GM12878 (cell line): ENCODE data around the gene BTG4. TPM values are rescaled to one million over a fixed set of nuclear protein-coding genes. Genes with fewer than 3 reads are reported as not detected.

ENCODE experiments used
- BHLHE40 ChIP-seq, 2 experiments: fragments of 450-650 bp in 1 of 2; IDR thresholded peaks; 2 replicates each; pipeline ENCODE4 v1.6.1; 2011 to 2017; ENCODE audit warnings: low read depth in 2 of 2, borderline replicate concordance in 1 of 2, improper control_type of control experiment in 1 of 2, low read length in 1 of 2, mild to moderate bottlenecking in 1 of 2
- BMI1 ChIP-seq: fragments of 450-650 bp; IDR thresholded peaks from 2 replicates; pipeline ENCODE4 v1.6.1; 2016; ENCODE audit warnings: mild to moderate bottlenecking, moderate library complexity, borderline replicate concordance
- BRCA1 ChIP-seq: IDR thresholded peaks from 2 replicates; pipeline ENCODE4 v1.6.1; 2011; ENCODE audit warnings: low read depth, low read length, improper control_type of control experiment
- CHD1 ChIP-seq: IDR thresholded peaks from 2 replicates; pipeline ENCODE4 v1.6.1; 2012; ENCODE audit warnings: low read depth, low read length, improper control_type of control experiment
- CREB1 ChIP-seq: IDR thresholded peaks from 2 replicates; pipeline ENCODE4 v1.6.1; 2012; ENCODE audit warnings: low read depth, mild to moderate bottlenecking, inconsistent platforms
- EED ChIP-seq: sonication (generic); IDR thresholded peaks from 2 replicates; pipeline ENCODE4 v1.6.1; 2016; ENCODE audit warnings: antibody characterized with exemption, low read depth
- EP300 ChIP-seq, 2 experiments: fragments of 150-350 bp in 1 of 2; IDR thresholded peaks; 2 replicates each; pipeline ENCODE4 v1.6.1; 2011 to 2012; ENCODE audit warnings: low read depth in 2 of 2, low read length in 2 of 2, borderline replicate concordance in 1 of 2, improper control_type of control experiment in 1 of 2, inconsistent platforms in 1 of 2; ENCODE audit not compliant: control insufficient read depth in 1 of 2
- ETV6 ChIP-seq, 2 experiments: fragments of 450-650 bp in 1 of 2; IDR thresholded peaks in 1 of 2; conservative IDR thresholded peaks in 1 of 2; 2 replicates each; pipeline ENCODE4 v1.6.1; 2014; ENCODE audit warnings: antibody characterized with exemption in 1 of 2, borderline replicate concordance in 1 of 2, low read depth in 1 of 2, mild to moderate bottlenecking in 1 of 2, moderate library complexity in 1 of 2
- IKZF1 ChIP-seq: fragments of 450-650 bp; conservative IDR thresholded peaks from 2 replicates; pipeline ENCODE4 v1.6.1; 2017; ENCODE audit warnings: antibody characterized with exemption, mild to moderate bottlenecking
- IKZF2 ChIP-seq, 2 experiments: fragments of 450-650 bp; IDR thresholded peaks; 2 replicates each; pipeline ENCODE4 v1.6.1; 2017; ENCODE audit warnings: mild to moderate bottlenecking in 2 of 2, moderate library complexity in 2 of 2
- MEF2A ChIP-seq: IDR thresholded peaks from 2 replicates; pipeline ENCODE4 v1.6.1; 2011; ENCODE audit warnings: low read depth, mild to moderate bottlenecking, low read length, moderate library complexity; ENCODE audit not compliant: insufficient read depth
- MTA2 ChIP-seq: fragments of 450-650 bp; IDR thresholded peaks from 2 replicates; pipeline ENCODE4 v1.6.1; 2016; ENCODE audit warnings: low read depth, mild to moderate bottlenecking, moderate library complexity
- NBN ChIP-seq: fragments of 450-650 bp; IDR thresholded peaks from 2 replicates; pipeline ENCODE4 v1.6.1; 2016
- POLR2AphosphoS2 ChIP-seq: IDR thresholded peaks from 2 replicates; pipeline ENCODE4 v1.6.1; 2011; ENCODE audit warnings: low read depth, mild to moderate bottlenecking, low read length, improper control_type of control experiment, moderate library complexity
- POLR2AphosphoS5 ChIP-seq: IDR thresholded peaks from 2 replicates; pipeline ENCODE4 v1.6.1; 2011; ENCODE audit warnings: mild to moderate bottlenecking, low read length, inconsistent platforms
- RUNX3 ChIP-seq: IDR thresholded peaks from 2 replicates; pipeline ENCODE4 v1.6.1; 2012; ENCODE audit warnings: low read length, inconsistent platforms
- SIN3A ChIP-seq: IDR thresholded peaks from 2 replicates; pipeline ENCODE4 v1.6.1; 2012; ENCODE audit warnings: low read depth, low read length, improper control_type of control experiment
- SPI1 ChIP-seq: IDR thresholded peaks from 2 replicates; pipeline ENCODE4 v1.6.1; 2011; ENCODE audit warnings: low read depth, mild to moderate bottlenecking, low read length, moderate library complexity, borderline replicate concordance; ENCODE audit not compliant: insufficient read depth
- TAF1 ChIP-seq: IDR thresholded peaks from 2 replicates; pipeline ENCODE4 v1.6.1; 2011; ENCODE audit warnings: mild to moderate bottlenecking, low read depth, low read length, borderline replicate concordance
- WRNIP1 ChIP-seq: IDR thresholded peaks from 2 replicates; pipeline ENCODE4 v1.6.1; 2011; ENCODE audit warnings: low read depth, low read length, improper control_type of control experiment, borderline replicate concordance
- ZNF274 ChIP-seq: IDR thresholded peaks from one replicate; pipeline ENCODE4 v1.8.0; 2011; ENCODE audit not compliant: insufficient read length, insufficient read depth
- polyA plus RNA-seq, 11 experiments: library from polyadenylated mRNA; depleted of rRNA in 4 of 11; unstranded in 6 of 11; stranded (reverse) in 5 of 11; fragments of >200 nt; fragmentation: Nextera tagmentation in 4 of 11; fragmentation: Illumina TruSeq in 1 of 11; extraction: Ambion mirVana in 4 of 11; extraction: Trizol in 1 of 11; gene quantifications; 1 replicate in 1 of 11; 2 replicates in 10 of 11; pipeline versions ENCODE4 v1.2.1 to v1.2.3, GENCODE V29; 2011 to 2016; ENCODE audit warnings: inconsistent platforms in 2 of 11, missing spikeins in 2 of 11, low read depth in 1 of 11
- total RNA-seq, 4 experiments: library from RNA; depleted of rRNA in 3 of 4; stranded (reverse); fragments of >200 nt in 3 of 4; fragmentation: Illumina TruSeq in 1 of 4; extraction: Trizol in 1 of 4; gene quantifications; 2 replicates each; pipeline versions ENCODE4 v1.2.1 to v1.2.3, GENCODE V29; 2013 to 2021
- TF ChIP-seq, protein P1 (sequence below): fragments of 450-650 bp; IDR thresholded peaks from 2 replicates; pipeline ENCODE4 v1.6.1; 2017; ENCODE audit warnings: mild to moderate bottlenecking
- TF ChIP-seq, protein P2 (sequence below): fragments of 450-650 bp; IDR thresholded peaks from 2 replicates; pipeline ENCODE4 v1.6.1; 2016; ENCODE audit warnings: mild to moderate bottlenecking
- TF ChIP-seq, protein P3 (sequence below): IDR thresholded peaks from 2 replicates; pipeline ENCODE4 v1.6.1; 2011; ENCODE audit warnings: mild to moderate bottlenecking, low read depth, low read length, moderate library complexity; ENCODE audit not compliant: insufficient replicate concordance

The BTG4 gene
- total and polyA plus RNA-seq, 10 of the 15 experiments (the other 5 are each of a cell fraction or from before 2014, with no cell fraction given), result 0.14 TPM; not detected in 9

DNA sequence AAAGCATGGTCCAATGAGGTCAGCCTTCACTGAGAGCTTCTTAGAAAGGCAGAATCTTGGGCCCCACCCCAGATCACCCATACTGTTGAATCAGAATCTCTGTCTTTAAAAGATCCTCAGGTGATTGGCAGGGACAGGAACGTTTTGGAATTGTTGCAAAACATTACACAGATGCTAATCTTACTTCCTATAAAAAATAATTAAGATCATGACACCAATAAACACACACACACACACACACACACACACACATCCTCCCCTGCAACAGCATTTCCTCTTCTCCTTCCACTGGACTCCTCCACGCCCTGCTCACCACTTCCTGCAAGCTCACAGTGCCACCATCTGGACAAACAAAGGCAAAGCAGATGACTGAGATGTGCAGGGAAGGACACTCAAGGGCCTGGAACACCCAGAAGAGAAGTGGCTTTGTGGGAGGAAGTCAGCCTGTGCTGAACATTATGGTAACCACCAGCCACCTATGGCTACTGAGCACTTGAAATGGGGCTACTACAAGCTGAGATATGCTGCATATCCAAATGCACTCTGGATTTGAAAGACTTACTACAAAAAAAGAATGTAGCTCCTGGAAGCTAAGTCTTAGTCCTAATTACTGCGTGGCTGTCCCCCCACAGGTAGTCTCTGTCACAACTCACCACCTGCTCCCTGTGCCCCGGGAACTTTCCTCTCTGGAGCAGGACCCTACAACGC lies 65.6 kb downstream of the BTG4 start (continued):
- TF ChIP-seq BRCA1 (no peak), BMI1 (no peak; the same call in 1 of the 2 replicates), NBN (peak; percentile 95), RUNX3 (peak; percentile 43; the same call in 1 of the 2 replicates), TAF1 (no peak), EED (peak; percentile 49; the same call in 1 of the 2 replicates), EP300 (IDR thresholded peaks at IDR 0.05; ENCODE audit: borderline replicate concordance in 1 of 2, control insufficient read depth in 1 of 2, low read depth in 2 of 2, low read length in 2 of 2) (no peak), MTA2 (no peak), SIN3A (no peak), IKZF2 (IDR thresholded peaks at IDR 0.05) (peak; percentile 62 to 66; a peak in 3 of 4 replicates), SPI1 (peak; percentile 79), IKZF1 (peak; percentile 58), BHLHE40 (IDR thresholded peaks at IDR 0.05; ENCODE audit: borderline replicate concordance in 1 of 2, low read depth in 2 of 2, low read length in 1 of 2) (peak in 1 of 2 experiments; percentile 41; a peak in 1 of 4 replicates), WRNIP1 (peak; percentile 46; the same call in 1 of the 2 replicates), MEF2A (no peak), POLR2AphosphoS2 (no peak), CREB1 (no peak), CHD1 (no peak), POLR2AphosphoS5 (no peak), ETV6 (conservative IDR thresholded peaks at IDR 0.05 in 1 of 2, IDR thresholded peaks at IDR 0.05 in 1 of 2; ENCODE audit: borderline replicate concordance in 1 of 2, low read depth in 1 of 2) (peak in 1 of 2 experiments; percentile 83; a peak in 2 of 4 replicates), ZNF274 (no peak)
- TF ChIP-seq, protein P1, sequence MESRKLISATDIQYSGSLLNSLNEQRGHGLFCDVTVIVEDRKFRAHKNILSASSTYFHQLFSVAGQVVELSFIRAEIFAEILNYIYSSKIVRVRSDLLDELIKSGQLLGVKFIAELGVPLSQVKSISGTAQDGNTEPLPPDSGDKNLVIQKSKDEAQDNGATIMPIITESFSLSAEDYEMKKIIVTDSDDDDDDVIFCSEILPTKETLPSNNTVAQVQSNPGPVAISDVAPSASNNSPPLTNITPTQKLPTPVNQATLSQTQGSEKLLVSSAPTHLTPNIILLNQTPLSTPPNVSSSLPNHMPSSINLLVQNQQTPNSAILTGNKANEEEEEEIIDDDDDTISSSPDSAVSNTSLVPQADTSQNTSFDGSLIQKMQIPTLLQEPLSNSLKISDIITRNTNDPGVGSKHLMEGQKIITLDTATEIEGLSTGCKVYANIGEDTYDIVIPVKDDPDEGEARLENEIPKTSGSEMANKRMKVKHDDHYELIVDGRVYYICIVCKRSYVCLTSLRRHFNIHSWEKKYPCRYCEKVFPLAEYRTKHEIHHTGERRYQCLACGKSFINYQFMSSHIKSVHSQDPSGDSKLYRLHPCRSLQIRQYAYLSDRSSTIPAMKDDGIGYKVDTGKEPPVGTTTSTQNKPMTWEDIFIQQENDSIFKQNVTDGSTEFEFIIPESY, result no peak
- TF ChIP-seq, protein P2, sequence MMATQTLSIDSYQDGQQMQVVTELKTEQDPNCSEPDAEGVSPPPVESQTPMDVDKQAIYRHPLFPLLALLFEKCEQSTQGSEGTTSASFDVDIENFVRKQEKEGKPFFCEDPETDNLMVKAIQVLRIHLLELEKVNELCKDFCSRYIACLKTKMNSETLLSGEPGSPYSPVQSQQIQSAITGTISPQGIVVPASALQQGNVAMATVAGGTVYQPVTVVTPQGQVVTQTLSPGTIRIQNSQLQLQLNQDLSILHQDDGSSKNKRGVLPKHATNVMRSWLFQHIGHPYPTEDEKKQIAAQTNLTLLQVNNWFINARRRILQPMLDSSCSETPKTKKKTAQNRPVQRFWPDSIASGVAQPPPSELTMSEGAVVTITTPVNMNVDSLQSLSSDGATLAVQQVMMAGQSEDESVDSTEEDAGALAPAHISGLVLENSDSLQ, result peak; percentile 68
- TF ChIP-seq, protein P3, sequence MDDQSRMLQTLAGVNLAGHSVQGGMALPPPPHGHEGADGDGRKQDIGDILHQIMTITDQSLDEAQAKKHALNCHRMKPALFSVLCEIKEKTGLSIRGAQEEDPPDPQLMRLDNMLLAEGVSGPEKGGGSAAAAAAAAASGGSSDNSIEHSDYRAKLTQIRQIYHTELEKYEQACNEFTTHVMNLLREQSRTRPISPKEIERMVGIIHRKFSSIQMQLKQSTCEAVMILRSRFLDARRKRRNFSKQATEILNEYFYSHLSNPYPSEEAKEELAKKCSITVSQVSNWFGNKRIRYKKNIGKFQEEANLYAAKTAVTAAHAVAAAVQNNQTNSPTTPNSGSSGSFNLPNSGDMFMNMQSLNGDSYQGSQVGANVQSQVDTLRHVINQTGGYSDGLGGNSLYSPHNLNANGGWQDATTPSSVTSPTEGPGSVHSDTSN, result no peak
